Measurements from ENCODE around the gene LDHA.
A peak's percentile ranks its signal among the peaks of the same experiment; 100 is the strongest.

DNA sequence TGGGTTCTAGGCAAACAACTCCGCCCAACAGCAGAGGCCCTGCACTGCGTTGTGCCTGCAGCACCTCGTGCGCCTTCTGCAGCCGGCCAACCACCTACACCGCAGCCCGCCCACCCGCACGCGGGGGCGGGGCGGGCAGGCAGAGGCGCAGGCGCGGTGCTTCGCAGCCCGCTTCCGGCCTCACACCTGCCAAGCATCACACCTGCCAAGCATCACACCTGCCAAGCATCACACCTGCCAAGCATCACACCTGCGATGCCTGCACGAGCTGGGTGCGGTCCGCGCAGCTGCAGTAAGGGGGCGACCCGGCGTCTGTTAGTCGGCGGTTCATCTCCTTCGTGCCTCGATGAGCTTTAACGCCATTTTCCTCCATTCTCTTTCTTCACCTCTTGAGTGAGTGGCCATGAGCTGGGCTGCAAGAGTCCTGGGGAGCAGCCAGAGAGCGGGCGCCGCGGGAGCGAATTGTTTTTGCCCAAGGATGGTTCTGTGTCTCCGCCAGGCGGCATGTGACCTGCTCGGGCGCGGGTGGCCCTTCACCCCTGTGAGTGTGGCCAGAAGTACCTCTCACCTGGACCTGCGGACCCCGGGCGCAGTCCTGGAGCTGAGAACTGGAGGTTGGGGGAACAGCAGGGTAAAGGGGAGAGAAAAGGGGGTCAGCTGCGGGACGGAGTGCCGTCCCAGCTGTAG, 61.5 kb downstream of the LDHA start, which contains the start of gene LDHAL6A:
- no peak for TF ChIP-seq RBBP5 (IDR thresholded peaks at IDR 0.05; ENCODE audit: borderline replicate concordance, low read depth, low read length)
- no peak for TF ChIP-seq SUZ12 (IDR thresholded peaks at IDR 0.05; ENCODE audit: low read length)
- no peak for TF ChIP-seq GABPA (IDR thresholded peaks at IDR 0.05; ENCODE audit: borderline replicate concordance, insufficient read depth, low read length)
- no peak for TF ChIP-seq CEBPB (IDR thresholded peaks at IDR 0.05; ENCODE audit: low read depth, low read length)
- TF ChIP-seq CTCF (IDR thresholded peaks at IDR 0.05; ENCODE audit: control extremely low read depth in 1 of 3, insufficient read depth in 1 of 3, low read depth in 1 of 3, low read length in 3 of 3) = peak in 2 of 3 experiments; percentile 23 to 33; a peak in 2 of 4 replicates
- no peak for TF ChIP-seq TAF1 (IDR thresholded peaks at IDR 0.05; ENCODE audit: low read depth, low read length)
